Panc1 (cell line): ENCODE data around the gene GRID1. TPM values are rescaled to one million over a fixed set of nuclear protein-coding genes. Genes with fewer than 3 reads are reported as not detected.
A peak's percentile ranks its signal among the peaks of the same experiment; 100 is the strongest.

Experiments
- ATAC-seq: fragments of 200-7000 bp; cut with Tn5 transposase; 2 replicates; pipeline ENCODE4 v1.9.1; 2020; ENCODE audit warnings: mild to moderate bottlenecking, moderate library complexity
- BruUV-seq: library from RNA; stranded (reverse); fragments of 400-500 nt; replicated peaks from 2 replicates; lab custom pipeline; 2021; lab: Mats Ljungman, UMichigan
- CTCF ChIA-PET: fragments of 300-600 bp; sonication (Branson Sonifier 250); formaldehyde crosslinking; loops from one replicate; lab custom pipeline; 2022; ENCODE audit warnings: antibody characterized with exemption; lab: Charles Lee
- POLR2A ChIA-PET: fragments of 300-600 bp; sonication (Branson Sonifier 250); formaldehyde crosslinking; loops from one replicate; lab custom pipeline; 2022; ENCODE audit warnings: antibody characterized with exemption; lab: Charles Lee
- DNase-seq: peaks from one replicate; pipeline ENCODE4 v3.0.0-alpha.2; 2010; ENCODE audit warnings: low read depth, low spot score
- H3K27ac ChIP-seq: 2 replicates; pipeline ENCODE4 v1.5.1; 2011; ENCODE audit warnings: mild to moderate bottlenecking, low read length, inconsistent platforms
- H3K27me3 ChIP-seq: fragments of 200-500 bp; sonication (Bioruptor generic); 2 replicates; pipeline ENCODE4 v1.6.0; 2014; ENCODE audit warnings: low read length, inconsistent platforms; ENCODE audit not compliant: control insufficient read depth, insufficient read depth
- H3K36me3 ChIP-seq: fragments of 200-500 bp; sonication (Bioruptor generic); 2 replicates; pipeline ENCODE4 v1.5.1; 2014; ENCODE audit warnings: inconsistent platforms, mild to moderate bottlenecking, low read length, moderate library complexity; ENCODE audit not compliant: control insufficient read depth, insufficient read depth
- H3K4me1 ChIP-seq: 2 replicates; pipeline ENCODE4 v1.5.1; 2011; ENCODE audit warnings: inconsistent platforms, mild to moderate bottlenecking, low read length, moderate library complexity; ENCODE audit not compliant: control insufficient read depth, insufficient read depth
- H3K4me3 ChIP-seq, 2 experiments: 2 replicates each; pipeline ENCODE4 v1.5.1; 2011 to 2012; ENCODE audit warnings: low read depth in 2 of 2, low read length in 2 of 2, mild to moderate bottlenecking in 2 of 2, inconsistent platforms in 1 of 2, moderate library complexity in 1 of 2
- H3K9me3 ChIP-seq: fragments of 200-500 bp; sonication (Bioruptor generic); 2 replicates; pipeline ENCODE4 v1.5.1; 2014; ENCODE audit warnings: low read depth, mild to moderate bottlenecking, inconsistent platforms, low read length, moderate library complexity; ENCODE audit not compliant: control insufficient read depth, insufficient read depth
- POLR2AphosphoS5 ChIP-seq: IDR thresholded peaks from 2 replicates; pipeline ENCODE4 v1.6.1; 2012; ENCODE audit warnings: mild to moderate bottlenecking, low read depth, low read length, moderate library complexity
- SIN3A ChIP-seq: IDR thresholded peaks from 2 replicates; pipeline ENCODE4 v1.6.1; 2012; ENCODE audit warnings: low read depth, mild to moderate bottlenecking, low read length, moderate library complexity, borderline replicate concordance; ENCODE audit not compliant: insufficient read depth
- TCF7L2 ChIP-seq: IDR thresholded peaks from 2 replicates; pipeline ENCODE4 v1.6.1; 2011; ENCODE audit warnings: mild to moderate bottlenecking, low read depth, low read length, inconsistent platforms
- in situ Hi-C: cut with HindIII; loops from 2 replicates; pipeline ENCODE4 v1.10.0; 2016; ENCODE audit warnings: low sequenced_read_pairs, low pct_unique_long_range_greater_than_20kb
- intact Hi-C: fragments of 100-400 bp; cut with micrococcal nuclease; formaldehyde crosslinking; loops from one replicate; pipeline ENCODE4 v1.10.0; 2022; ENCODE audit not compliant: unreplicated experiment
- total RNA-seq: library from RNA; stranded (reverse); gene quantifications from one replicate; pipeline ENCODE4 v1.2.1, GENCODE V29; 2021; ENCODE audit not compliant: unreplicated experiment
- TF ChIP-seq, protein P1 (sequence below): fragments of 450-650 bp; IDR thresholded peaks from 2 replicates; pipeline ENCODE4 v1.5.1; 2017; ENCODE audit warnings: mild to moderate bottlenecking
- TF ChIP-seq, protein P2 (sequence below), 2 experiments: IDR thresholded peaks; 2 replicates each; pipeline ENCODE4 v1.6.1; 2011 to 2012; ENCODE audit warnings: low read depth in 2 of 2, control low read depth in 1 of 2, low read length in 1 of 2, mild to moderate bottlenecking in 1 of 2, moderate library complexity in 1 of 2; ENCODE audit not compliant: insufficient read depth in 1 of 2

The GRID1 gene
- total RNA-seq, 1 experiment from 2014 or later = 2.3 TPM

DNA sequence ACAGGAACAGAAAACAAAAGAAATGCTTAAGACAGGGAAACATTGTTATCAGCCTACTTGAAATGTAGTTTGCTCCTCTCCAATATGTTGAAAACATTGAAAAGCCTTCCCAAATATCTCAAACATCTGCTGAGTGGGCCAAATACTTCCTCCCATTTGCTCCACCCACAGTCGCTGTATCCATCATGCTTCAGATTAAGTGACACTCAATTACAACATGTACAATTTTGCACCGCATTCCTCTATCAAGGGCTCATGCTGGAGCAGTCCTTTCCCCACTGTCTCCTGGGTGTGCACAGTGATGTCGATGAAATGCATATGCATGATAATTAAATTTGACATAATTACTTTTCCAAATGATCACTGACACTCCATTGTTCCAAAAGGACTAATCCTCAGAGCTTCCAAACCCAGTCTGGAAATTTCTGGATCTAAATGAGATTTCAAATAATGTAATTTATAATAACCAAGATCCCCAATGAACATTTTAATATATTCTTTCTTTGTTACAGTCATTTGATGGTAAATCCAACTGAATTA is 604.6 kb downstream of the GRID1 start:
- intact Hi-C loops (no loop called here), in situ Hi-C loops (no loop called here)
- BruUV-seq = no TSS peak
- H3K27ac ChIP-seq = no peak overlapping the region
- POLR2A ChIA-PET = no interaction called here
- CTCF ChIA-PET = no interaction called here
- H3K4me3 ChIP-seq = no peak overlapping the region
- H3K4me1 ChIP-seq = no peaks in the 10 kb centered on the region
- ATAC-seq (no peak), DNase-seq (no peak)
- no peaks in the 10 kb centered on the region for H3K9me3 ChIP-seq
- TF ChIP-seq, protein P1, sequence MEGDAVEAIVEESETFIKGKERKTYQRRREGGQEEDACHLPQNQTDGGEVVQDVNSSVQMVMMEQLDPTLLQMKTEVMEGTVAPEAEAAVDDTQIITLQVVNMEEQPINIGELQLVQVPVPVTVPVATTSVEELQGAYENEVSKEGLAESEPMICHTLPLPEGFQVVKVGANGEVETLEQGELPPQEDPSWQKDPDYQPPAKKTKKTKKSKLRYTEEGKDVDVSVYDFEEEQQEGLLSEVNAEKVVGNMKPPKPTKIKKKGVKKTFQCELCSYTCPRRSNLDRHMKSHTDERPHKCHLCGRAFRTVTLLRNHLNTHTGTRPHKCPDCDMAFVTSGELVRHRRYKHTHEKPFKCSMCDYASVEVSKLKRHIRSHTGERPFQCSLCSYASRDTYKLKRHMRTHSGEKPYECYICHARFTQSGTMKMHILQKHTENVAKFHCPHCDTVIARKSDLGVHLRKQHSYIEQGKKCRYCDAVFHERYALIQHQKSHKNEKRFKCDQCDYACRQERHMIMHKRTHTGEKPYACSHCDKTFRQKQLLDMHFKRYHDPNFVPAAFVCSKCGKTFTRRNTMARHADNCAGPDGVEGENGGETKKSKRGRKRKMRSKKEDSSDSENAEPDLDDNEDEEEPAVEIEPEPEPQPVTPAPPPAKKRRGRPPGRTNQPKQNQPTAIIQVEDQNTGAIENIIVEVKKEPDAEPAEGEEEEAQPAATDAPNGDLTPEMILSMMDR = no peak
- TF ChIP-seq TCF7L2 = no peak
- TF ChIP-seq POLR2AphosphoS5 = no peak
- no peak for TF ChIP-seq SIN3A
- TF ChIP-seq, protein P2, sequence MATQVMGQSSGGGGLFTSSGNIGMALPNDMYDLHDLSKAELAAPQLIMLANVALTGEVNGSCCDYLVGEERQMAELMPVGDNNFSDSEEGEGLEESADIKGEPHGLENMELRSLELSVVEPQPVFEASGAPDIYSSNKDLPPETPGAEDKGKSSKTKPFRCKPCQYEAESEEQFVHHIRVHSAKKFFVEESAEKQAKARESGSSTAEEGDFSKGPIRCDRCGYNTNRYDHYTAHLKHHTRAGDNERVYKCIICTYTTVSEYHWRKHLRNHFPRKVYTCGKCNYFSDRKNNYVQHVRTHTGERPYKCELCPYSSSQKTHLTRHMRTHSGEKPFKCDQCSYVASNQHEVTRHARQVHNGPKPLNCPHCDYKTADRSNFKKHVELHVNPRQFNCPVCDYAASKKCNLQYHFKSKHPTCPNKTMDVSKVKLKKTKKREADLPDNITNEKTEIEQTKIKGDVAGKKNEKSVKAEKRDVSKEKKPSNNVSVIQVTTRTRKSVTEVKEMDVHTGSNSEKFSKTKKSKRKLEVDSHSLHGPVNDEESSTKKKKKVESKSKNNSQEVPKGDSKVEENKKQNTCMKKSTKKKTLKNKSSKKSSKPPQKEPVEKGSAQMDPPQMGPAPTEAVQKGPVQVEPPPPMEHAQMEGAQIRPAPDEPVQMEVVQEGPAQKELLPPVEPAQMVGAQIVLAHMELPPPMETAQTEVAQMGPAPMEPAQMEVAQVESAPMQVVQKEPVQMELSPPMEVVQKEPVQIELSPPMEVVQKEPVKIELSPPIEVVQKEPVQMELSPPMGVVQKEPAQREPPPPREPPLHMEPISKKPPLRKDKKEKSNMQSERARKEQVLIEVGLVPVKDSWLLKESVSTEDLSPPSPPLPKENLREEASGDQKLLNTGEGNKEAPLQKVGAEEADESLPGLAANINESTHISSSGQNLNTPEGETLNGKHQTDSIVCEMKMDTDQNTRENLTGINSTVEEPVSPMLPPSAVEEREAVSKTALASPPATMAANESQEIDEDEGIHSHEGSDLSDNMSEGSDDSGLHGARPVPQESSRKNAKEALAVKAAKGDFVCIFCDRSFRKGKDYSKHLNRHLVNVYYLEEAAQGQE (IDR thresholded peaks at IDR 0.05; ENCODE audit: insufficient read depth in 1 of 2, low read depth in 2 of 2, low read length in 1 of 2) = no peak
- H3K27me3 ChIP-seq = no peaks in the 10 kb centered on the region
- no peaks in the 10 kb centered on the region for H3K36me3 ChIP-seq

DNA sequence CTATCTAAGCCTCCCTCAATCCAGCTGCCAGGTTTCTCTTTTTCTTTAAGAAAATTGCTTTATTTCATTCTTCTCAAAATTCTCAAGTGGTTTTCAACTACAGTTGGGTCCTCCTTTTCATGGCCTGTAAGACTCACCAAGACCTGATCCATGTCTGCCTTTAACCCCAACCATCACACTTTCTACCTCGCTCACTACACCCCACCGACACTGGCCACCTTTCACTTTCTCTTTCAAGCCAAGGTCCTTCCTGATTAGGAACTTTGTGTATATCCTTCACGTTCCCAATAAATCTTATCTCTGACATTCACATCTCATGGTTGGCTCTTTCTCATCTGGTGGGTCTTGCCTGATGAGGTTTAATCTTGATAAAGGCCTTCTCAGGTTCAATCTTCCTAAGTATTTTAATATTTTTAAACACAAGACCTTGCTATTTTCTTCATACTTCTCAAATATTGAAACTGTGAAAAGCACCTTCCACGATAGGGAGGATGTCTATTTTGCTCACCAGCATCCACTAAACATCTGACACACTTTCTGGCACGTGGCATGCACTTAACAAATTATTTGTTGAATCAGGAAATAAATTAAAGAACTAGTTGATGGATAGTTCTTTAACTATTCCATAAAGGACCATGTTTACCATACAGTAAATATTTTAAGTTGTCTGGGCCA is 624.8 kb downstream of the GRID1 start:
- no peaks in the 10 kb centered on the region for H3K36me3 ChIP-seq
- peak overlapping the region; percentile 11 to 37; a peak in 3 of 4 replicates for H3K4me3 ChIP-seq
- in situ Hi-C loops (no loop called here), intact Hi-C loops (no loop called here)
- no peaks in the 10 kb centered on the region for H3K27me3 ChIP-seq
- TF ChIP-seq POLR2AphosphoS5 = no peak
- TF ChIP-seq, protein P2 (IDR thresholded peaks at IDR 0.05; ENCODE audit: insufficient read depth in 1 of 2, low read depth in 2 of 2, low read length in 1 of 2) = no peak
- TF ChIP-seq TCF7L2 = no peak
- TF ChIP-seq SIN3A = no peak
- TF ChIP-seq, protein P1 = no peak
- peak overlapping the region; percentile 30; the same call in 1 of the 2 replicates for H3K27ac ChIP-seq
- peak; percentile 86; the same call in 1 of the 2 replicates for ATAC-seq
- ChIA-PET POLR2A (no interaction called here), CTCF (no interaction called here)
- DNase-seq = peak; percentile 10
- H3K9me3 ChIP-seq = no peaks in the 10 kb centered on the region
- 0 out of 2 replicates have a peak, but pooled peaks cover 3% of the 10 kb centered on the region for H3K4me1 ChIP-seq
- no TSS peak for BruUV-seq
